SK-N-MC (cell line): ENCODE measurements around the gene CABYR.

Source experiments
- EZH2 ChIP-seq: fragments of 200-600 bp; sonication (generic); IDR thresholded peaks from one replicate; pipeline ENCODE4 v1.6.1; 2017; ENCODE audit warnings: antibody characterized with exemption
- POLR2AphosphoS5 ChIP-seq: IDR thresholded peaks from 2 replicates; pipeline ENCODE4 v1.6.1; 2012; ENCODE audit warnings: mild to moderate bottlenecking, low read depth, low read length, borderline replicate concordance

DNA sequence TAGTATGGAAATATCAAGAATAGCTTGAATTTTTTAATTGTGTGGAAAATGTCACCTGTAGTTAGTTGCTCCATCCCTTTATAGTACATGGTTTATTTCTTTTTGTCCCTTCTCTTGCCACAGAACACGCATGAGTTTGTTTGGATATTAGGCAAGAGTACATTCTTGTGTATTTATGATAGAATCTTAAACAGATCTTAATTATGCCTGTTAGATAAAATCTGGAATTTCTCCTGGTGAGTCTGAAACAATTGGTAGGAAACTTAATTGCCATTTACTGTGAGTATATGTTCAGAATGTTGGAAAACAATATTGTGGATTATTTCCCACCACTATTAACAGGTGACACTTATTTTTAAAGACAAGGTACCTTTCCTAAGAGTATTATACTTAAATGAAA is 30.2 kb upstream of the CABYR start:
- TF ChIP-seq EZH2, result no peak
- no peak for TF ChIP-seq POLR2AphosphoS5
